HL-60 (cell line): Measurements from ENCODE around the gene SLC1A7.

ENCODE experiments used
- POLR2AphosphoS5 ChIP-seq: IDR thresholded peaks from 2 replicates; pipeline ENCODE4 v1.6.1; 2012; ENCODE audit warnings: low read depth
- TF ChIP-seq, protein P1 (sequence below): IDR thresholded peaks from one replicate; pipeline ENCODE4 v1.5.1; 2011; ENCODE audit warnings: low read length, control low read depth, inconsistent platforms; ENCODE audit not compliant: insufficient read depth
- TF ChIP-seq, protein P2 (sequence below): IDR thresholded peaks from 2 replicates; pipeline ENCODE4 v1.6.1; 2012; ENCODE audit warnings: low read depth; ENCODE audit not compliant: insufficient replicate concordance

- TF ChIP-seq, protein P1, sequence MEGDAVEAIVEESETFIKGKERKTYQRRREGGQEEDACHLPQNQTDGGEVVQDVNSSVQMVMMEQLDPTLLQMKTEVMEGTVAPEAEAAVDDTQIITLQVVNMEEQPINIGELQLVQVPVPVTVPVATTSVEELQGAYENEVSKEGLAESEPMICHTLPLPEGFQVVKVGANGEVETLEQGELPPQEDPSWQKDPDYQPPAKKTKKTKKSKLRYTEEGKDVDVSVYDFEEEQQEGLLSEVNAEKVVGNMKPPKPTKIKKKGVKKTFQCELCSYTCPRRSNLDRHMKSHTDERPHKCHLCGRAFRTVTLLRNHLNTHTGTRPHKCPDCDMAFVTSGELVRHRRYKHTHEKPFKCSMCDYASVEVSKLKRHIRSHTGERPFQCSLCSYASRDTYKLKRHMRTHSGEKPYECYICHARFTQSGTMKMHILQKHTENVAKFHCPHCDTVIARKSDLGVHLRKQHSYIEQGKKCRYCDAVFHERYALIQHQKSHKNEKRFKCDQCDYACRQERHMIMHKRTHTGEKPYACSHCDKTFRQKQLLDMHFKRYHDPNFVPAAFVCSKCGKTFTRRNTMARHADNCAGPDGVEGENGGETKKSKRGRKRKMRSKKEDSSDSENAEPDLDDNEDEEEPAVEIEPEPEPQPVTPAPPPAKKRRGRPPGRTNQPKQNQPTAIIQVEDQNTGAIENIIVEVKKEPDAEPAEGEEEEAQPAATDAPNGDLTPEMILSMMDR: no peak
- TF ChIP-seq, protein P2, sequence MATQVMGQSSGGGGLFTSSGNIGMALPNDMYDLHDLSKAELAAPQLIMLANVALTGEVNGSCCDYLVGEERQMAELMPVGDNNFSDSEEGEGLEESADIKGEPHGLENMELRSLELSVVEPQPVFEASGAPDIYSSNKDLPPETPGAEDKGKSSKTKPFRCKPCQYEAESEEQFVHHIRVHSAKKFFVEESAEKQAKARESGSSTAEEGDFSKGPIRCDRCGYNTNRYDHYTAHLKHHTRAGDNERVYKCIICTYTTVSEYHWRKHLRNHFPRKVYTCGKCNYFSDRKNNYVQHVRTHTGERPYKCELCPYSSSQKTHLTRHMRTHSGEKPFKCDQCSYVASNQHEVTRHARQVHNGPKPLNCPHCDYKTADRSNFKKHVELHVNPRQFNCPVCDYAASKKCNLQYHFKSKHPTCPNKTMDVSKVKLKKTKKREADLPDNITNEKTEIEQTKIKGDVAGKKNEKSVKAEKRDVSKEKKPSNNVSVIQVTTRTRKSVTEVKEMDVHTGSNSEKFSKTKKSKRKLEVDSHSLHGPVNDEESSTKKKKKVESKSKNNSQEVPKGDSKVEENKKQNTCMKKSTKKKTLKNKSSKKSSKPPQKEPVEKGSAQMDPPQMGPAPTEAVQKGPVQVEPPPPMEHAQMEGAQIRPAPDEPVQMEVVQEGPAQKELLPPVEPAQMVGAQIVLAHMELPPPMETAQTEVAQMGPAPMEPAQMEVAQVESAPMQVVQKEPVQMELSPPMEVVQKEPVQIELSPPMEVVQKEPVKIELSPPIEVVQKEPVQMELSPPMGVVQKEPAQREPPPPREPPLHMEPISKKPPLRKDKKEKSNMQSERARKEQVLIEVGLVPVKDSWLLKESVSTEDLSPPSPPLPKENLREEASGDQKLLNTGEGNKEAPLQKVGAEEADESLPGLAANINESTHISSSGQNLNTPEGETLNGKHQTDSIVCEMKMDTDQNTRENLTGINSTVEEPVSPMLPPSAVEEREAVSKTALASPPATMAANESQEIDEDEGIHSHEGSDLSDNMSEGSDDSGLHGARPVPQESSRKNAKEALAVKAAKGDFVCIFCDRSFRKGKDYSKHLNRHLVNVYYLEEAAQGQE: no peak
- no peak for TF ChIP-seq POLR2AphosphoS5
Measured at GRCh38 chr1:53093778-53094532, 48.5 kb downstream of the SLC1A7 start.
